GM19193 (cell line): Measurements from ENCODE around the gene LITAFD.

Experiments
- POLR2A ChIP-seq: IDR thresholded peaks from 4 replicates; pipeline ENCODE4 v1.6.1; 2011; ENCODE audit not compliant: insufficient read depth, insufficient read length; ENCODE audit errors: extremely low read depth

The LITAFD gene

DNA sequence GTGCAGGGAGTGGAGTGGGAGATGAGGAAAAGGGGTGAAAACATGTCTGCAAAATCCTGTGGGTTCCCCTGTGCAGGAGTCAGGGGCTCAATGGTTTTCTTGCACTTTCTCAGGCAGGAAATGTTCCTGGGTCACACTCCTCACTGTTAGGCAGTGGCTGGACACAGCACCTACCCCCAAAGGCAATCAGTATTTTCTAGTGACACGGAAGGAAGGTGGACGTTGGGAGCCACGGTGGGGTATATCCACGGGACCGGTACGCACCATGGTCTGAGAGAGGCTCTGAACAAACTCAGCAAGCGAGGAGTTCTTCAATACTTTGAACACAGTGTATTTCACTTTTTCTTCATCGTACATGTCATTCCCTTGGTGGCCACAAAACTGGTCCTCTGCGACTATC is 20.9 kb downstream of the LITAFD start:
- no peak for TF ChIP-seq POLR2A

DNA sequence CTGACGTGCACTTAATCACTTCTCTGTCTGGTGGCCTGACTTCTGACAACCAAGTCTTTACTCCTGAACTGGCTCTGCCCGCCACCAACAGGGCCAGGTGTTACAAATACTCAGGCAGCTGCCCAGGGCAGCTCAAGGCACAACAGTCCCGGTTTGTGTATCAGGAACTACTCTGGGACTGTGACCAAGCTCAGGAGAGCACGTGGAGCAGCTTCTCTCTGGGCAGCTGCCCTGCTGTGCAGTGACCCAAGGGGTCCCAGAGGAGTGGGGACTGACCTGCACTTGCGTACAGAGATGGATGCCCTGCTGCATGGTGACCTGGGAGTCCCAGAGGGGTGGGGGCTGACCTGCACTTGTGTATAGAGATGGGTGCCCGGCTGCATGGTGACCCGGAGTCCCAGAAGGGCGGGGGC is 21.9 kb downstream of the LITAFD start:
- no peak for TF ChIP-seq POLR2A

- TF ChIP-seq POLR2A = no peak
Observed at GRCh38 chr16:8905168-8905762, 23.1 kb downstream of the LITAFD start.

DNA sequence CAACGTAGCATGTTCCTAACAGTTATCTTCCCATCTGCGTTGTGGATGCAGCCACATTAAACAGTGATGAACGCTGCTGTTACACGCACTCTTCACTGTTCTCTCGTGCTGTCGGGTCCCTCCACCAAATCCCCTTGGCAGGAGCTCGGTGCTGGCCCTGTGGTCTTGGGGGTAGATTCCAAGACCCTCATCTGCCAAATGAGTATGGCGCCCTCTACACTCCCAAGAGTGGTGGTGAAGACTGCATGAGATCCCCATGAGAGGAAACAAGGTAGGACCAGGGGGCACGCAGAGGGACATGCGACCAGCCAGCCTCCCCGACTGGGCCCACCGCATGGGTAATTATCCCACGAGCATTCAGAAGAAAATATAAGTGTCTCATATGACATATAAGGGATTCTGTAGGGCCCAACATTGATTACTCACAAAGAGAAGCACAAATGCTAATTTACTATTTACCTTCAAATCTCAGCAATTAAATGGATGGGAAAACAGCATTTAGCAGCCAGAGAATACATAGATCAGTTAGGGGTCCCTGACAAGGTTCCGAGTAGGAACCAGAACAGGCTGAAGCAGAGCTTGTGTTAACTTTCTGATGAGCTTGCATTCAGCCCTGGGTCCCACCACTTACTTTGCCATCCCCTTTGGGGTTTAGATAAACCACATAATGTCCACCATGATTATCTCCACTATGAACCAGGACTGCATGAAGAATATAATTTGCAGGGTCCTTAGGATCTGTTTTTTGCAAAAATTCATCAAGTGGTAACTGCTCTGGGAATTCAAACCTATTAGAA is 23.8 kb downstream of the LITAFD start:
- no peak for TF ChIP-seq POLR2A

DNA sequence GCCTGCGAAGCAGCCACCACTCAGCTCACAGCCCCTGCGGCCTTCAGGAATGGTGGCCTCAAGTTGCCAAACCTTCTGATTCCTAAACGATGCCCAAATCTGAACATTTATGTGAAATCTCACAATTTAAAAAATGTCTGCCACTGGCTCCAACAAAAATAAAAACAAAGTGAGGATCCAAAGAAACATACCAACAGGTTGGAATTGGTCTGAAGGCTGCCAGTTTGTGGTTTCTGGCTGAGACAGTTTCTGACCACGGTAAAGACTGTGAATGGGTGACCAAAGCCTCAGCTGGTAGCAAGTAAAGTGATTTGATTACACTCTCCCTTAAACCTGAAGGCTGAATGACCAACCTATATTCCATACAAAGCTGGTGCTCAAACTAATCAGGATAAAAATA is 24.9 kb downstream of the LITAFD start:
- TF ChIP-seq POLR2A = no peak

DNA sequence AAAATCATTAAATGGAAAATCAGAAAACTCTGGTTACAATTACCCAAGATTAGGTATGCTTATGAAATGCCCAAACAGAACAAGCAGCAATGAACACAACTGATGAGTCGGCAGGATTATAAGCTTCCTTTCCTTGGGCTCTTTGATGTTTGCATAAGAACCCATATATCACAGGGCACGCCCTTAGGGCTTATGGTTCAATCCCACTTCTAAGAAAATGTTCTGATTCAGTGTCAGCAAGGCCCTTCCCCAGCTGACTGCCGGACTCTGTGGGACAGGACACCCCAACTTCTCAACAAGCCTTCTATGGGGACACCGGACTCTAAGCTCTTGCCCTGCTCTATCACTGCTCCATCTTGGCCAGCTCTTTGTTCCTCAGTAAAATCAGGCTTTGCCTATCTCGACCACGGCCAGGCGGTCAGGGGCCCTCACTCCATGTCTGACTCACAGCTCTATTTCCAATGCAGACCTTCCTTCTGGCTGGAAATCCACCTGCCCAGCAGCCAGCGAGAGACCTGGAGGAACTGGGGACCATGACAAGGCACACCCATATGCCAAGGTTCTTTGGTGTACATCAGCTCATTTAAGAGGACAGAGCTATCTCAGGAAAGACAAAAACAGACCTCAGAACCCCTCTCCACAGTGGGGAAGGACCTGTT is 26.8 kb downstream of the LITAFD start:
- no peak for TF ChIP-seq POLR2A

- TF ChIP-seq POLR2A = no peak
Observed at GRCh38 chr16:8910811-8911210, 28.7 kb downstream of the LITAFD start.

DNA sequence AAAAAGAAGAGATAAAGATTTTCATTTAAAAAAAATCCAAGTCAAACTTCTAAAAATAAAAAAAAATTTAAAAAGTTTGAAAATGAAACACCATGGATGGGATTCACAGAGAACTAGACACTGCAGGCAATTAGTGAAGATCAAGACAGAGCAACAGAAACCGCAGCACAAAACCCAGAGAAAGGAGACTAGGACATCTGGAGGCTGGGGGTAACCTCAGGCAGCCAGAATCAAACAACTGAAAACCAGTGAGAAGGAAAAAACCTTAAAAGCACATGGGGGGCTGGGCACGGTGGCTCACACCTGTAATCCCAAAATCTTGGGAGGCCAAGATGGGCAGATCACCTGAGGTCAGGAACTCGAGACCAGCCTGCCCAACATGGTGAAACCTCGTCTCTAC is 30.6 kb downstream of the LITAFD start:
- TF ChIP-seq POLR2A = no peak

GRCh38 chr16:8914098-8914497 is 31.9 kb downstream of the LITAFD start:
- no peak for TF ChIP-seq POLR2A

DNA sequence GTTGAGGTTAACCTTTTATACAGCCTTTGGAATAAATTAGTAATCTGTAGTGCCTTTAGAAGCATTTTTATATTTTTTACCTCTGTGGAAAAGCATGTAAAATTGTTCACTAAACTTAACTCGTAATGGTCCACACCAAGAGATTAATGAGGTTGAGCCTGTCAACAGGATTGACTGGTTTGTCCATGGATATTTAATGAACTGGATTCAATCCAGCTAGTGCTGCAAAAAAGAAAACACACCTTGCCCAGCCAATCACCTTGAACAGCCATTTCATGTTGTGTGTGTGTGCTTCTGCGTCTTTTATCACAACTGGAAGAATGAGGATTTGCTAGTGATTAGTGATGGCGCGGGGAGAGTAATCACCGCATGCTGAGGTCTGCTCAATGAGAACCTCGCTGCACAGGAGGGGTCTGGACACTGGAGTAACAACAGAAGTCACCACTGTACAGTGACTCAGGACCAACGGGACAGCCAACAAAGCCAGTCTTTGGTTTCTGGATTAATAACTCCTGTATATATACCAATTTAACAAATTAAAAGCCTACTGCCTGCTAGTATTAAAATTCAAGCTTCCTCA is 33.7 kb downstream of the LITAFD start:
- no peak for TF ChIP-seq POLR2A

DNA sequence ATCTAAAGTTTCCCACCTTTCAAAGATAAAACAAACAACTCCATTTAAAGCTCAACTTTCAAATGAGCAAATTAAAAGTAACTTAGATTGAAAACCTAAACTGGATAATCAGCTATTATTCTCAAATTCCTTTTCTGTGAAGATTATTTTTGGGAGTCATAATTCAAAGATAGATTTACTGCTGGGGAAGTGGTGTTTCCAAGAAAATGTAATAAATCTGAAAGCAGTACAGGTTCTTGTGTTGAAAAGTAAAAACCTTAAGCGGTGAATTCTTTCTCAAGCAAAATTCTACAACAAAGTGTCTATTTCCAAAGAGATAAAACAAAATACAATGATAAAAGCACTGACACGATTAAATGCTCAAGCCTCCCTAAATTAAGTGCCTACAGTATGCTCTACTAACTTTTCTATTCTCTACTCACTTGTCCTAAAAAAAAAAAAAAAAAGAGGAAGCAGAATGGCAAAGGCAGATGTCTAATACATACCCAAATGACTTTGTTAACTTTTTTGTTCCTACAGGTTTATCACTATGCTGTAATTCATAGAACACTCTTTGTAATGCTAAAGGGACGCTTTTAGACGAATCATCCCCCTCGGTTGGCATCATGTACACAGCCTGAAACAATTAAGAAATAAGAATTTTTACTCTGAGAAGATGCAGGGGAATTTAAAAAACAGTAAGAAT is 34.5 kb downstream of the LITAFD start:
- no peak for TF ChIP-seq POLR2A

DNA sequence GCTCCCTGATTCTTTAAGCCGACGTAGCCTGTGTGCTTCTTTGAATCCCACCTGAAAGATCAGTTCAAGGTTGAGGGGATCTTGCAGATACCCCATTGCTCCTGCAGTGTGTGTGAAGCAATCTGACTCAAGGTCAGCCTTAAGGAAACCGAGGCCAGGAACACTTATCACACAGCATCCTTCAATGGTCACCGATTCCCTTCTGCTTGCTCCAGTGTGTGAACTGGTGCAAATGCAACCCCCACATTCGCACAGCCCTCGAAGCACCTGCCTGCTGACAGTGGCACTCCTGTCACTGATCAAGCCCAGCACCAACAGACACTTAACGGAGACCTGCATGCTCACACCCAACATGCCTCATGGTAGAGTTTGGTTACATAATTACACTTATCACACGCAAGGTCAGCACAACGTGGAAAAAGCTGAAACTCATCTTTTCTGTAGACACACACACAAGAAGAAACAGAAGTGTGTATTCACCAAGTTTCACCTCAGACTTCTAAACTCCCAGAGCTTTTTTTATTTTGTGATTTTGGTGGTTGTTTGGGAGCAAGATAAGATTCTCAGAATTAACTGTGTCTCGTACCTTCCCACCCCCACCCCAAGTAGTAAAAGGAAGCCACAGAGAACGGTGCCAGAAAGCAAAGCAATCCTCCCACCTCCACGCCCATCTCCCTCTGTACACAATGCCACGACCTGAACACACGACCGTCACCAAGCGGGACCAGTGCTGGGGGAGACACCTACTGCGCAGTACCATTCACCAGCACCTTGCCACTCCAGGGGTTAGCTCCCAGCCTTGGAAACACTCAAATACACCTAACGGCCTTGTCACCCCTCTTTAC is 37.2 kb downstream of the LITAFD start:
- TF ChIP-seq POLR2A = no peak

- TF ChIP-seq POLR2A = no peak
Observed at GRCh38 chr16:8919934-8920462, 37.8 kb downstream of the LITAFD start.

DNA sequence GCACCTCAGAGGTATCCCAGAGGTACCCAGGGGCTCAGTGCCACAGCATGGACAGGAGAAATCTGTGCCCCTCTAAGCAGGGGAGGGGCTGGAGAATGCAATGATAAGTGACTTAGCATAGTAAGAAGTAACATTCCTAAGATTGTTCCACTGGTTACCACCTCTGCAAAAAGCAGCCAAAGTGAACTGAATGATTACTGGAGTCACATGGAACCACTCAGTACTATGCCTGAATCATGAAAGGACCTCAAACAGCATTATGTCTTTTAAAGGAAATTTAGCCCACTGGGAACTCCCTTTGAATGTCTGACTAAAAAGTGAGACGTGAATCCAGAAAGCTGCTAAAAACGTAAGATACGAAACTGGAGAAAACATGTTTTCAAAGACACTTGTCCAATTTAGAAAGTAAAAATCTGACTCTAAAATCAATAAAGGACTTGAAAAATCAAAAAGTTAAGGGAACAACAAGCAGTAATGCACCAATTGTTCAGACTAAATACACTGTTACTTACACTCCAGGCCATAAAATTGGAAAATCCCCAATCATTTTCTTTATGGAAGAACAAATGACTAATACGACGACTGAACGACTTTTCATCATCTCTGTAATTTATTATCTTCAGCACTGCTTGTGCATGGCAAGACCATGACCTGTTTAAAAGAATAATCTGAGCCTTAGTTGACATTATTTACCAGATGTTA is 38.6 kb downstream of the LITAFD start:
- no peak for TF ChIP-seq POLR2A

DNA sequence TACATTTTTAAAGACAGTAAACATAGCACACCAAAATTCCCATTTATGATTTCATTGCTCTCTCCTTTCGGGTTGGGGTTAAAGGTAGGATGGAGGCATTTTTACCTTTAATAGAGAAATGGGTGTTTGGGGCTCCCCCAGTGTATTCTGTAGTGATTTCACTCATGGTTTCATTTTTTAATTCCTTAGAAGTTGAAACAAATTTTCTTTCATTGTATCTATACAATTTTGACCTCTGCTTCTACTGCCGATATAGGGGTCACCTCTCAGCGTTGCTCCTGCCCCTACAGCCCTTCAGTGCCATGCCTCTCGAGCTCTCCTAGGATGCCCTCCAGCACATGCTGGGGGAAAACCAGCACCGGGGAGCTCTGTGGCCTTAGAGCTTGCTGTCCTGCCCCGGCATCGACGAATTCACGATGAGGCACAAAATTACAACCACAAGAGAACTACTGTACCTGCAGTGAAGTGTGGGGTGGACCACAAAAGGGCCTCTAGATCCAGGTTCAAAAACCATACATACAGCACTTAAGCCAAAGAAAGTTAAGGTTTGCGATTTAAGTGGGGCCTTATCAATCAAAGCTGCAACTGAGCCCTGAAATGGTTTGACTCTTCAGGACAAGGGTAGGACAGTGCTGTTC is 39.3 kb downstream of the LITAFD start:
- TF ChIP-seq POLR2A = no peak
